ENCODE data around the gene CDNF.

- TF ChIP-seq CTCF (conservative IDR thresholded peaks at IDR 0.05; ENCODE audit: low read depth, low read length) (no peak), EZH2 (IDR thresholded peaks at IDR 0.05; ENCODE audit: borderline replicate concordance, low read depth, low read length, poor library complexity, severe bottlenecking) (no peak)
Observed at GRCh38 chr10:14787938-14788337, 49.9 kb downstream of the CDNF start.

Measured in A673 (cell line).